ENCODE data around the gene TSC2.

DNA sequence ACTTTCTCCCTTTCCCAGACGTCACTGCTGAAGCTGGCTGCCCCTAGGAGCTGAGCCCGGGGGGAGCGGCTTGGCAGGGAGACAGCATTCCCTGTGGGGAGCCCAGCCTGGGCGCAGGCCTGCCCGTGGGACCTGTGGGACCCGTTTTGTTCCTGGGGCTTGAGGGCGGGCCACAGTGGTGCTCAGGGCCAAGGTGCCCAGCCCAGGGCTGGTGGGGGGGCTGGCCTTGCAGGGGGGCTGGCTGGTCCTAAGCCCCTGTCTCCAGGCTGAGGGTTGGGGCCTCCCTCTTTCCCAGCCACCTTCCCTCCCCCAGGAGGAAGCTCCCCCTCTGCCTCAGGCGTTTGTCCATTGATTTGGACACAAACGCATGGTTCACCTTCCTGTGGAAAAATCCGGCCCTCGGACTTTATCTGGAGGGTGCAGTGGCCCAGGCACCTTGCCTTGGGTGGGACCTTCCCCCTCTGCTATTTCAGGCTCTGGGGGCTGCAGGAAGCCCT lies 16.7 kb upstream of the TSC2 start:
- TF ChIP-seq ETV1 (tag; conservative IDR thresholded peaks at IDR 0.05; ENCODE audit: low read depth) = no peak
- TF ChIP-seq TCF7L2 (IDR thresholded peaks at IDR 0.05; ENCODE audit: low read depth, low read length) = no peak
- TF ChIP-seq, protein P1, sequence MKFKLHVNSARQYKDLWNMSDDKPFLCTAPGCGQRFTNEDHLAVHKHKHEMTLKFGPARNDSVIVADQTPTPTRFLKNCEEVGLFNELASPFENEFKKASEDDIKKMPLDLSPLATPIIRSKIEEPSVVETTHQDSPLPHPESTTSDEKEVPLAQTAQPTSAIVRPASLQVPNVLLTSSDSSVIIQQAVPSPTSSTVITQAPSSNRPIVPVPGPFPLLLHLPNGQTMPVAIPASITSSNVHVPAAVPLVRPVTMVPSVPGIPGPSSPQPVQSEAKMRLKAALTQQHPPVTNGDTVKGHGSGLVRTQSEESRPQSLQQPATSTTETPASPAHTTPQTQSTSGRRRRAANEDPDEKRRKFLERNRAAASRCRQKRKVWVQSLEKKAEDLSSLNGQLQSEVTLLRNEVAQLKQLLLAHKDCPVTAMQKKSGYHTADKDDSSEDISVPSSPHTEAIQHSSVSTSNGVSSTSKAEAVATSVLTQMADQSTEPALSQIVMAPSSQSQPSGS (CRISPR knock-in tag; IDR thresholded peaks at IDR 0.05) = no peak
- no peak for TF ChIP-seq TCF3 (CRISPR knock-in tag; IDR thresholded peaks at IDR 0.05)
- TF ChIP-seq NR4A1 (CRISPR knock-in tag; IDR thresholded peaks at IDR 0.05) = no peak
- TF ChIP-seq NR4A1 (tag; IDR thresholded peaks at IDR 0.05) = no peak

Data from K562 (cell line).